ENCODE results near the gene TMEM38B. TPM values are rescaled to one million over a fixed set of nuclear protein-coding genes. Genes with fewer than 3 reads are reported as not detected.

The TMEM38B gene
- total and polyA plus RNA-seq, 12 donors, result 2.4 to 86.0 (median 22.7) TPM

GRCh38 chr9:105651806-105652205 lies 42.5 kb upstream of the TMEM38B start:
- Histone ChIP-seq H3K36me3 (replicated peaks in 1 of 2) (no peaks in the 10 kb centered on the region), H3K9me3 (replicated peaks in 1 of 3) (no peaks in the 10 kb centered on the region), H3K4me1 (replicated peaks in 1 of 2) (peaks cover 0 to 11% of the 10 kb centered on the region in 2 donors), H3K4me3 (no peak overlapping the region), H3K27ac (no peak overlapping the region), H3K27me3 (no peaks in the 10 kb centered on the region)
- WGBS, 4 donors, result 70 to 79% (median 73%) methylated on average over 3 to 4 of the region's 4 CpGs
- TF ChIP-seq POLR2A (IDR thresholded peaks at IDR 0.05) (no peak), CTCF (IDR thresholded peaks at IDR 0.05) (no peak)
- intact Hi-C loops (cut with DNase I), result loop anchor here in 1 of 2 donors (10.0 kb wide), 1 partner anchor 63 kb away; no protein-coding TSS in a partner anchor
- DNase-seq, result no peak

- DNase-seq, result peak in 5 of 7 donors; percentile 21 to 32 (median 24)
- intact Hi-C loops (cut with DNase I), result loop anchor here in 1 of 2 donors (10.0 kb wide), 1 partner anchor 58 kb away; no protein-coding TSS in a partner anchor
- 3 to 4% (median 4%) methylated on average over 30 to 75 of the region's 75 CpGs for WGBS, 4 donors
- TF ChIP-seq POLR2A (IDR thresholded peaks at IDR 0.05) (no peak), CTCF (IDR thresholded peaks at IDR 0.05) (peak in 4 of 6 experiments; percentile 11 to 35 (median 22))
- no peaks in the 10 kb centered on the region for H3K36me3 ChIP-seq (replicated peaks in 1 of 2)
- H3K27me3 ChIP-seq, result no peaks in the 10 kb centered on the region
- H3K4me3 ChIP-seq, result peak overlapping the region in 2 of 4 donors; percentile 38 to 49
- H3K4me1 ChIP-seq (replicated peaks in 1 of 2), result peaks cover 0 to 11% of the 10 kb centered on the region in 2 donors
- no peak overlapping the region for H3K27ac ChIP-seq
- no peaks in the 10 kb centered on the region for H3K9me3 ChIP-seq (replicated peaks in 1 of 3)
Measured at GRCh38 chr9:105656131-105656921, 38.0 kb upstream of the TMEM38B start.

- DNase-seq, result no peak
- no peak for TF ChIP-seq POLR2A (IDR thresholded peaks at IDR 0.05)
- no peak for TF ChIP-seq CTCF (IDR thresholded peaks at IDR 0.05)
- 75 to 84% (median 83%) methylated on average over 2 of the region's 2 CpGs for WGBS, 4 donors
- intact Hi-C loops (cut with DNase I), result loop anchor here in 1 of 2 donors (10.0 kb wide), 1 partner anchor 56 kb away; no protein-coding TSS in a partner anchor
- Histone ChIP-seq H3K4me1 (replicated peaks in 1 of 2) (peaks cover 0 to 11% of the 10 kb centered on the region in 2 donors), H3K4me3 (no peak overlapping the region), H3K27ac (no peak overlapping the region), H3K36me3 (replicated peaks in 1 of 2) (no peaks in the 10 kb centered on the region), H3K9me3 (replicated peaks in 1 of 3) (no peaks in the 10 kb centered on the region), H3K27me3 (no peaks in the 10 kb centered on the region)
Measured at GRCh38 chr9:105658351-105658750, 36.0 kb upstream of the TMEM38B start.

- no peak overlapping the region for H3K4me3 ChIP-seq
- no peaks in the 10 kb centered on the region for H3K36me3 ChIP-seq (replicated peaks in 1 of 2)
- H3K9me3 ChIP-seq (replicated peaks in 1 of 3), result no peaks in the 10 kb centered on the region
- WGBS, 4 donors, result 85 to 88% (median 87%) methylated on average over 4 of the region's 4 CpGs
- intact Hi-C loops (cut with DNase I), result no loop called here
- TF ChIP-seq POLR2A (IDR thresholded peaks at IDR 0.05), result no peak
- no peak for TF ChIP-seq CTCF (IDR thresholded peaks at IDR 0.05)
- peaks cover 0 to 8% of the 10 kb centered on the region in 2 donors for H3K4me1 ChIP-seq (replicated peaks in 1 of 2)
- DNase-seq, result no peak
- H3K27ac ChIP-seq, result no peak overlapping the region
- no peaks in the 10 kb centered on the region for H3K27me3 ChIP-seq
Measured at GRCh38 chr9:105661011-105661410, 33.3 kb upstream of the TMEM38B start.

All from adrenal gland (tissue), 12 donors.